H1 (cell line): ENCODE measurements around the gene TAGLN2. TPM values are rescaled to one million over a fixed set of nuclear protein-coding genes. Genes with fewer than 3 reads are reported as not detected.

Source experiments
- CTCF ChIA-PET: fragments of 300-600 bp; sonication (Branson Sonifier 250); formaldehyde crosslinking; loops from one replicate; lab custom pipeline; 2021; ENCODE audit not compliant: partially characterized antibody; lab: Charles Lee
- POLR2A ChIA-PET: fragments of 300-600 bp; sonication (Branson Sonifier 250); formaldehyde crosslinking; loops from one replicate; lab custom pipeline; 2021; ENCODE audit warnings: inconsistent platforms; ENCODE audit not compliant: partially characterized antibody; lab: Charles Lee
- DNase-seq, 2 experiments: peaks; one replicate each; pipeline versions ENCODE4 v3.0.0 to v3.0.0-alpha.2; 2010 to 2022; ENCODE audit warnings: low spot score in 2 of 2, low read depth in 1 of 2, mixed read lengths in 1 of 2
- FAIRE-seq: peaks from 2 replicates; lab custom pipeline; 2011; peaks lifted over from hg19 to GRCh38; lab: Jason Lieb, UNC
- H2AFZ ChIP-seq: 2 replicates; pipeline ENCODE4 v1.8.1; 2012; ENCODE audit warnings: low read length, inconsistent platforms
- H2AK5ac ChIP-seq: 2 replicates; pipeline ENCODE4 v1.6.1; 2013; ENCODE audit warnings: low read depth, low read length
- H2BK120ac ChIP-seq: replicated peaks from 2 replicates; pipeline ENCODE3; 2013; ENCODE audit warnings: low read depth, low read length, inconsistent platforms
- H2BK12ac ChIP-seq: 2 replicates; pipeline ENCODE4 v1.6.1; 2013; ENCODE audit warnings: low read depth, low read length
- H2BK15ac ChIP-seq: 2 replicates; pipeline ENCODE4 v1.6.1; 2013; ENCODE audit warnings: low read length
- H2BK20ac ChIP-seq: 2 replicates; pipeline ENCODE4 v1.6.1; 2013; ENCODE audit warnings: low read length
- H2BK5ac ChIP-seq: 2 replicates; pipeline ENCODE4 v1.6.1; 2013; ENCODE audit warnings: low read depth, low read length
- H3K14ac ChIP-seq: 2 replicates; pipeline ENCODE4 v1.6.1; 2013; ENCODE audit warnings: inconsistent platforms; ENCODE audit not compliant: insufficient read length
- H3K18ac ChIP-seq: 2 replicates; pipeline ENCODE4 v1.6.1; 2013; ENCODE audit warnings: low read length; ENCODE audit errors: extremely low read depth
- H3K23ac ChIP-seq: 2 replicates; pipeline ENCODE4 v1.6.1; 2013; ENCODE audit warnings: inconsistent platforms; ENCODE audit not compliant: insufficient read length
- H3K23me2 ChIP-seq: 2 replicates; pipeline ENCODE4 v1.6.1; 2013; ENCODE audit warnings: low read depth, low read length
- H3K27ac ChIP-seq: 2 replicates; pipeline ENCODE4 v1.6.1; 2011; ENCODE audit warnings: low read depth, low read length, inconsistent platforms
- H3K27me3 ChIP-seq, 4 experiments: replicated peaks in 1 of 4; 1 replicate in 1 of 4; 2 replicates in 3 of 4; pipeline versions ENCODE4 v1.6.1 to v1.8.1; 2011 to 2013; ENCODE audit warnings: low read length in 3 of 4, mild to moderate bottlenecking in 3 of 4, inconsistent platforms in 2 of 4, mixed read lengths in 2 of 4, moderate library complexity in 1 of 4; ENCODE audit not compliant: control insufficient read depth in 3 of 4, insufficient read depth in 3 of 4; ENCODE audit errors: extremely low read depth in 1 of 4
- H3K36me3 ChIP-seq, 4 experiments: 2 replicates each; pipeline versions ENCODE4 v1.6.1 to v1.8.1; 2011 to 2013; ENCODE audit warnings: mild to moderate bottlenecking in 4 of 4, low read length in 3 of 4, moderate library complexity in 2 of 4, control low read depth in 1 of 4, inconsistent platforms in 1 of 4; ENCODE audit not compliant: insufficient read depth in 4 of 4, control insufficient read depth in 2 of 4
- H3K4ac ChIP-seq: replicated peaks from 2 replicates; pipeline ENCODE3; 2013; ENCODE audit warnings: low read length, low read depth, mixed read lengths, inconsistent platforms; ENCODE audit not compliant: insufficient read length
- H3K4me1 ChIP-seq, 4 experiments: replicated peaks in 1 of 4; 1 replicate in 1 of 4; 2 replicates in 3 of 4; pipeline versions ENCODE4 v1.6.1 to v1.8.1; 2011 to 2013; ENCODE audit warnings: low read length in 3 of 4, inconsistent platforms in 2 of 4, mixed read lengths in 1 of 4; ENCODE audit not compliant: insufficient read depth in 4 of 4, control insufficient read depth in 3 of 4
- H3K4me2 ChIP-seq, 2 experiments: 2 replicates each; pipeline versions ENCODE4 v1.6.1 to v1.8.1; 2011 to 2013; ENCODE audit warnings: low read depth in 2 of 2, low read length in 2 of 2, control low read depth in 1 of 2, inconsistent platforms in 1 of 2, mild to moderate bottlenecking in 1 of 2; ENCODE audit not compliant: insufficient read depth in 1 of 2
- H3K4me3 ChIP-seq, 4 experiments: fragments of 200-600, 300-600 bp in 1 of 4; sonication (generic), shearing (Covaris generic), sonication (Bioruptor Twin) in 1 of 4; 2 replicates each; pipeline versions ENCODE4 v1.5.1 to v1.8.1; 2011 to 2016; ENCODE audit warnings: low read length in 4 of 4, low read depth in 3 of 4, control low read depth in 2 of 4, inconsistent platforms in 2 of 4, mild to moderate bottlenecking in 2 of 4, mixed read lengths in 1 of 4, moderate library complexity in 1 of 4; ENCODE audit not compliant: insufficient read depth in 2 of 4; ENCODE audit errors: extremely low read depth in 1 of 4
- H3K56ac ChIP-seq: replicated peaks from 2 replicates; pipeline ENCODE3; 2013; ENCODE audit warnings: low read depth, mild to moderate bottlenecking, mixed read lengths, low read length, inconsistent platforms; ENCODE audit not compliant: insufficient read length
- H3K79me1 ChIP-seq: 2 replicates; pipeline ENCODE4 v1.6.1; 2013; ENCODE audit warnings: low read depth, low read length, control low read depth
- H3K79me2 ChIP-seq, 2 experiments: 2 replicates each; pipeline versions ENCODE4 v1.6.1 to v1.8.1; 2012 to 2013; ENCODE audit warnings: low read length in 2 of 2, mild to moderate bottlenecking in 2 of 2, inconsistent platforms in 1 of 2; ENCODE audit not compliant: insufficient read depth in 2 of 2, control insufficient read depth in 1 of 2
- H3K9ac ChIP-seq, 4 experiments: replicated peaks in 1 of 4; 1 replicate in 1 of 4; 2 replicates in 3 of 4; pipeline versions ENCODE4 v1.6.1 to v1.8.1; 2011 to 2013; ENCODE audit warnings: low read depth in 3 of 4, low read length in 3 of 4, control low read depth in 2 of 4, mild to moderate bottlenecking in 2 of 4, moderate library complexity in 2 of 4, inconsistent platforms in 1 of 4; ENCODE audit errors: extremely low read depth in 1 of 4
- H3K9me3 ChIP-seq, 2 experiments: 2 replicates each; pipeline versions ENCODE4 v1.6.1 to v1.8.1; 2012 to 2013; ENCODE audit warnings: mild to moderate bottlenecking in 2 of 2, moderate library complexity in 2 of 2, control low read depth in 1 of 2, inconsistent platforms in 1 of 2, low read depth in 1 of 2, low read length in 1 of 2, mixed read lengths in 1 of 2; ENCODE audit not compliant: insufficient read depth in 2 of 2
- H4K20me1 ChIP-seq, 2 experiments: replicated peaks in 1 of 2; 2 replicates each; pipeline versions ENCODE3 to v1.8.1; 2011 to 2013; ENCODE audit warnings: inconsistent platforms in 2 of 2, low read length in 2 of 2, mild to moderate bottlenecking in 1 of 2; ENCODE audit not compliant: insufficient read depth in 2 of 2, control insufficient read depth in 1 of 2
- H4K5ac ChIP-seq: 2 replicates; pipeline ENCODE4 v1.6.1; 2013; ENCODE audit warnings: low read length, low read depth, mixed read lengths, inconsistent platforms; ENCODE audit not compliant: insufficient read length
- H4K8ac ChIP-seq: 2 replicates; pipeline ENCODE4 v1.8.0; 2013; ENCODE audit warnings: mild to moderate bottlenecking, moderate library complexity, low read length, inconsistent platforms; ENCODE audit not compliant: insufficient read depth; ENCODE audit errors: extremely low read depth
- H4K91ac ChIP-seq: replicated peaks from 2 replicates; pipeline ENCODE3; 2013; ENCODE audit warnings: low read length, mixed read lengths, inconsistent platforms; ENCODE audit not compliant: insufficient read length
- CHD1 ChIP-seq: IDR thresholded peaks from 2 replicates; pipeline ENCODE4 v1.6.1; 2012; ENCODE audit warnings: low read depth, low read length, improper control_type of control experiment
- GABPA ChIP-seq: IDR thresholded peaks from 2 replicates; pipeline ENCODE4 v1.6.1; 2011; ENCODE audit warnings: mild to moderate bottlenecking, low read length, moderate library complexity, borderline replicate concordance; ENCODE audit not compliant: insufficient read depth
- MAFK ChIP-seq: IDR thresholded peaks from 2 replicates; pipeline ENCODE4 v1.6.1; 2012; ENCODE audit warnings: low read depth, mild to moderate bottlenecking, improper control_type of control experiment, low read length
- PHF8 ChIP-seq: fragments of 200-600 bp; sonication (generic); conservative IDR thresholded peaks from 2 replicates; pipeline ENCODE4 v1.7.1; 2012; ENCODE audit warnings: low read depth, mild to moderate bottlenecking, inconsistent platforms, low read length, moderate library complexity
- TCF12 ChIP-seq: IDR thresholded peaks from 2 replicates; pipeline ENCODE4 v1.6.1; 2011; ENCODE audit warnings: low read depth, mild to moderate bottlenecking, low read length
- WGBS, 2 experiments: shearing (Covaris generic) in 1 of 2; methylation state at CpG; one replicate each; pipeline versions ENCODE4 v1.1.6 to v1.1.7; 2013 to 2015; ENCODE audit warnings: low lambda C conversion rate in 2 of 2, mixed read lengths in 2 of 2, inconsistent platforms in 1 of 2, low coverage in 1 of 2, missing lambda C conversion rate in 1 of 2; ENCODE audit not compliant: insufficient replicate concordance in 2 of 2, insufficient coverage in 1 of 2, insufficient read length in 1 of 2; ENCODE audit errors: extremely low coverage in 1 of 2, missing lambda C conversion rate in 1 of 2; 5-methylcytosine and 5-hydroxymethylcytosine counted together
- polyA plus RNA-seq, 7 experiments: library from polyadenylated mRNA; depleted of rRNA in 3 of 7; stranded (reverse) in 5 of 7; unstranded in 2 of 7; fragments of >200 nt in 5 of 7; fragments of 200-250 nt in 2 of 7; gene quantifications; 1 replicate in 5 of 7; 2 replicates in 1 of 7; 4 replicates in 1 of 7; pipeline versions ENCODE4 v1.2.1 to v1.2.3, GENCODE V29; 2011 to 2013; ENCODE audit warnings: missing spikeins in 2 of 7, mixed read lengths in 2 of 7
- total RNA-seq: library from RNA; stranded (reverse); fragmentation: NEBNext Ultra II Directional; extraction: Animal tissue kit (Norgen Biotek cat#: 25700); gene quantifications from 2 replicates; pipeline ENCODE4 v1.2.1, GENCODE V29; 2021

Gene TAGLN2
- total and polyA plus RNA-seq, 2 of the 8 experiments (the other 6 are each of a cell fraction or from before 2014, with no cell fraction given): 93.0 to 114 TPM

DNA sequence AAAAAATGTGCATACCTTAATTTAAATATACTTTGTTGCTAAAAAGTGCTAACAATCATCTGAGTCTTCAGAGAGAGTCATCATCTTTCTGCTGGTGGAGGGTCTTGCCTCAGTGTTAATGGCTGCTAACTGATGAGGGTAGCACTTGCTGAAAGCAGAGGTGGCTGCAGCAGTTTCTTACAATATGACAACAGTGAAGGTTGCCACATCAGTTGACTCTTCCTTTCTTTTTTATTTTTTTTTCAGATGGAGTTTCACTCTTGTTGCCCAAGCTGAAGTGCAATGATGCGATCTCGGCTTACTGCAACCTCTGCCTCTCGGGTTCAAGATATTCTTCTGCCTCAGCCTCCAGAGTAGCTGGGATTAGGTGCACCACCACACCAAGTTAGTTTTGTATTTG is 22.8 kb downstream of the TAGLN2 start:
- no peaks in the 10 kb centered on the region for H3K9me3 ChIP-seq
- FAIRE-seq (no peak), DNase-seq (no peak)
- H3K4me2 ChIP-seq: no peak overlapping the region
- H3K23ac ChIP-seq: no peak overlapping the region
- H2BK12ac ChIP-seq: no peak overlapping the region
- no peaks in the 10 kb centered on the region for H4K20me1 ChIP-seq
- 94% methylated on average over 3 of the region's 3 CpGs; no CpG with 5 or more reads in 1 of the 2 experiments for WGBS, 2 experiments
- no peak overlapping the region for H3K56ac ChIP-seq
- H3K9ac ChIP-seq: no peak overlapping the region
- ChIA-PET CTCF (interaction anchor here (0.8 to 2.6 kb wide), 4 partner anchors 10 to 105 kb away, joined by 3 to 10 read pairs (median 4); no protein-coding TSS in a partner anchor), POLR2A (interaction anchor here (1.2 kb wide), 2 partner anchors 20 to 22 kb away, joined by 3 to 4 read pairs; partner anchors contain the start of gene TAGLN2)
- H4K8ac ChIP-seq: no peak overlapping the region
- no peak overlapping the region for H2AFZ ChIP-seq
- no peaks in the 10 kb centered on the region for H3K79me1 ChIP-seq
- H2BK15ac ChIP-seq: no peak overlapping the region
- H3K23me2 ChIP-seq: peaks cover 3% of the 10 kb centered on the region; the same call in 1 of the 2 replicates
- peaks cover 6 to 12% (median 7%) of the 10 kb centered on the region in 4 experiments for H3K4me1 ChIP-seq
- H4K91ac ChIP-seq: no peak overlapping the region
- H3K36me3 ChIP-seq: no peaks in the 10 kb centered on the region
- no peak overlapping the region for H2BK5ac ChIP-seq
- no peak overlapping the region for H2AK5ac ChIP-seq
- no peak for TF ChIP-seq PHF8
- no peak for TF ChIP-seq GABPA
- no peak for TF ChIP-seq TCF12
- no peak for TF ChIP-seq MAFK
- no peak for TF ChIP-seq CHD1
- H2BK120ac ChIP-seq: no peak overlapping the region
- H3K14ac ChIP-seq: no peak overlapping the region
- H3K79me2 ChIP-seq: no peaks in the 10 kb centered on the region
- H3K27me3 ChIP-seq: peaks cover 1 to 9% (median 7%) of the 10 kb centered on the region in 4 experiments; a peak in 5 of 7 replicates
- H2BK20ac ChIP-seq: no peak overlapping the region
- no peak overlapping the region for H3K18ac ChIP-seq
- no peak overlapping the region for H3K4ac ChIP-seq
- no peak overlapping the region for H4K5ac ChIP-seq
- no peak overlapping the region for H3K4me3 ChIP-seq
- no peak overlapping the region for H3K27ac ChIP-seq
